ENCODE results near the gene MAN2A1.

MAN2A1 gene

DNA sequence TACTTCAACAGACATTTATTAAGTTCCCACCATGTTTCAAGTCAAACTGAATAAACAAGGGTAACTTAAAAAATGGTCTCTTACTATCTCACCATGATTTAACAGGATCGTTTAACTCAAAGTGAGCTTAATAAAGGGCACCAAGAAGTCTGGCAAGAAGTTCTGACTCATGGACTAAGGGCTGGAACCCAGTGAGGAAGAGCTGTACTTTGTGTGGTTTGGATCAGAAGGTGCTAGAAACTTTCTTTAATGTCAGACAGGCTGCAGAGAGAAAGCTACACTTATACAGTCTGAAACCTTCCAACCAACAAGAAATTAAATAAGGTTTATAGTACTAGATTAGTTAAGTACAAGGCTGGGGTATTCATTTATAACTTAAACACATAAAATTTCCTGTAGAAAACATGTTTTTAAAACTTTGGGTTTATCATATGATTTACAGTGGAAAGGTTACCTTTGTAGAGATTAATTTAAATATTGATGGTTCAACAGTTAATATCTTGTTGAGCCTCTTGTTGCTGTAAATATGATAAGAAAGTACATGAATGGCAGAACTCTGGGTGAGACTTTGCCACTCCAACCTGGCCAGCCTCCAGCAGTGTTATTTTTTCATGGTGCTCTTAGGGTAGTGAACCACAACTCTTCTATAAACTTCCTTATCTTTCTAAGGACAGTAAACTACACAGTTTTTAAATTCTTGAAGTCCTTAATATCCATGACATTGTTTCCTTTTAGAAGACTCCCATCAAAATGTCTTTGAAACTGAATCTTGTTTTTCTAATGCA is 162.8 kb downstream of the MAN2A1 start:
- no peak for DNase-seq (ENCODE audit: low spot score)
- TF ChIP-seq, protein P1, sequence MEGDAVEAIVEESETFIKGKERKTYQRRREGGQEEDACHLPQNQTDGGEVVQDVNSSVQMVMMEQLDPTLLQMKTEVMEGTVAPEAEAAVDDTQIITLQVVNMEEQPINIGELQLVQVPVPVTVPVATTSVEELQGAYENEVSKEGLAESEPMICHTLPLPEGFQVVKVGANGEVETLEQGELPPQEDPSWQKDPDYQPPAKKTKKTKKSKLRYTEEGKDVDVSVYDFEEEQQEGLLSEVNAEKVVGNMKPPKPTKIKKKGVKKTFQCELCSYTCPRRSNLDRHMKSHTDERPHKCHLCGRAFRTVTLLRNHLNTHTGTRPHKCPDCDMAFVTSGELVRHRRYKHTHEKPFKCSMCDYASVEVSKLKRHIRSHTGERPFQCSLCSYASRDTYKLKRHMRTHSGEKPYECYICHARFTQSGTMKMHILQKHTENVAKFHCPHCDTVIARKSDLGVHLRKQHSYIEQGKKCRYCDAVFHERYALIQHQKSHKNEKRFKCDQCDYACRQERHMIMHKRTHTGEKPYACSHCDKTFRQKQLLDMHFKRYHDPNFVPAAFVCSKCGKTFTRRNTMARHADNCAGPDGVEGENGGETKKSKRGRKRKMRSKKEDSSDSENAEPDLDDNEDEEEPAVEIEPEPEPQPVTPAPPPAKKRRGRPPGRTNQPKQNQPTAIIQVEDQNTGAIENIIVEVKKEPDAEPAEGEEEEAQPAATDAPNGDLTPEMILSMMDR (IDR thresholded peaks at IDR 0.05) = no peak
- H3K27ac ChIP-seq = no peak overlapping the region
- H3K4me3 ChIP-seq = no peak overlapping the region

DNA sequence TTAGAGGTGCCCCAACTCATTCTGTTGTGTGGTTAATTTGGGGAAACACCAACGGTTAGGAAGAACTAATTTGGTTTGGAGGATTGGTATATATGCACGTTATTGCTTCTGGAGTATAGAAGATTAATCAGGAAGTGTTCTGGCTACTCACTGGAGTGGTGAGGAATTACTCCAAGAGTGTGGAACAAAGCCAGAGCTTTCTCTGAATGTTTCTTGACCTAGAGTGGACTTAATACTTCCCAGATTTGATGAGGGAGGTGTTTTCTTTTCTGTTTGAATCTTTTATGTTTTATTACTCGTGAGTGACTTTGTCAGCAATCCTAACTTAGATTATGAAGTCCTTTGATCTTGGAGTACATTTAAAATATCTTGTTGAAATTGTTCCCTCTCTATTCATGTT is 163.7 kb downstream of the MAN2A1 start:
- H3K4me3 ChIP-seq = no peak overlapping the region
- TF ChIP-seq, protein P1 (IDR thresholded peaks at IDR 0.05) = no peak
- no peak for DNase-seq (ENCODE audit: low spot score)
- H3K27ac ChIP-seq = no peak overlapping the region

DNA sequence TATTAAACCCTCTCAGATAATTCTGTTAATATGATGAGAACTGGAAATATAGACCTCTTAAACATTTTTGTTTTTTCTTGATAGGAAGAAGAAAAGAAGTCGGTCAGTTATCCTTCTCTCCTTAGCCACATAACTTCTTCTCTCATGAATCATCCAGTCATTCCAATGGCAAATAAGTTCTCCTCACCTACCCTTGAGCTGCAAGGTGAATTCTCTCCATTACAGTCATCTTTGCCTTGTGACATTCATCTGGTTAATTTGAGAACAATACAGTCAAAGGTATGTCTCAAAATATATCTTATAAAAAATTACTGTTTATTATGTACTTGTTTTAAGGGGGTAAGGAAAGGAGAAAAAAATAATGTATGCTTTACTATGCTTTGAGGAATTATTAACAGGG is 165.3 kb downstream of the MAN2A1 start:
- DNase-seq (ENCODE audit: low spot score) = no peak
- no peak overlapping the region for H3K4me3 ChIP-seq
- no peak overlapping the region for H3K27ac ChIP-seq
- TF ChIP-seq, protein P1 (IDR thresholded peaks at IDR 0.05) = no peak

DNA sequence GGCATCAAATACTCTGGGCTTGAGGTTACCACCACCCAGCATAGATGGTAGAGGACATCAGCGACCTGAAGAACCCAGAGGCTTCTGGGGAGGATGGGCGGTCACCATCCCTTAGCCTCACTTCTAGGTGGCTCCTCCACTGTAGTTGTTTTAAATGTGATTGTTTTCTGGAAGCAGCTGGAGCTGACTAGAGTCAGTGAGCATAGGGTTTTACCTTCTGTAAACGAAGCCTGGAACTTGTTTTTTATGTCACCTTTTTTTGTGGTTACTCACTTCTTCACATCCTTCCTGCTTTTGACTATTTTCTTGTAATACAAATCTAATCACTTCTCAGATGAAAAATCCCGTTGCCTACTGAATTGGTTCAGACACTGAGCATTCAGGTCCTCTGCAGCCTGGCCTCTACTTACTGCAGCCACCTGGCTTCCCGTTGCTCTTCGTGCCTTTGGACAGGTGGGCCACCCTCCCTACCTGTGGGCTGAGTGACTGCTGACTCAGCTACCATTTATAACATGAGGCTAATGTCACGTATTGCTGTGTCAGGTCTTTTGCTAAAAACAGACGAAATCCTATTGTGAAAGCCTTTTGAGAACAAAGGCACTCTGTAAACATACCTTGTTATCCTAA is 167.8 kb downstream of the MAN2A1 start:
- H3K27ac ChIP-seq = no peak overlapping the region
- TF ChIP-seq, protein P1 (IDR thresholded peaks at IDR 0.05) = no peak
- no peak for DNase-seq (ENCODE audit: low spot score)
- no peak overlapping the region for H3K4me3 ChIP-seq

DNA sequence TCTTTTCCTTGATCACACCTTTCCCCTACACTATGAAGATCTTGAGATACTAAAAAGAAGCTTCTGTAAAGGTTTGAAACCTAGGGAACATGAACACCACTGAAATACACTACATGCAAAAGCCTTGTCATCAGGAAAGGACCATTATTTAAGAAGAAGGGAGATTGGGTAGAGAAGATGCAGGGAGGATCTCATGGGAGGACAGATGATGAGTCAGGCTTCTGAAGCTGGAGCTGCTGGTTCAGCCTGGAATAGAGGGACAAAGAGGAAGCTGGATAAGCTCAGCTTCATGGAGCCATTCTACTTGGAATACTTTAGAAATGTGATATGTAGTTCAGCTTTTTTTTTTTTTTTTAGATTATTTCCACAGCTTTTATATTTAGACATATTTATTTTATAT is 169.8 kb downstream of the MAN2A1 start:
- TF ChIP-seq, protein P1 (IDR thresholded peaks at IDR 0.05) = no peak
- no peak overlapping the region for H3K27ac ChIP-seq
- no peak for DNase-seq (ENCODE audit: low spot score)
- no peak overlapping the region for H3K4me3 ChIP-seq

DNA sequence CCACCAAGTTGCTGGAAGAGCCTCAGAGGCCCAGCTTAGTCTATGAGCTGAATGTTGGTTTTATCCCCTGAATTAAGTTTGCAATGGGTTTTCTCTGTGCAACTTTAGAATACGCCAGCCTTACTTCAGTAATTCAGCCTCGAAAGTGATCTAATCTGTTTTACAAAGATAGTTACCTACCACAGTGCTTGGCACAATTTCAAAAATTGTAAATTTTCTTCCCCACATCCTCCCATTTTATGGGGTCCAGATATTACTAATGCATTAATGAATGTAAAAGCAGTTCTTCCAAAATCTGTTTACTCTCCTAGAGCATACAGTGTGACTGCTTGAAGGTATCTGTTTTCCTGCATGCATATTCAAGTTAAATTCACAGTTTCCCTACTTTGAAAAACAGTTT is 172.6 kb downstream of the MAN2A1 start:
- Histone ChIP-seq H3K27ac (no peak overlapping the region), H3K4me3 (no peak overlapping the region)
- TF ChIP-seq, protein P1 (IDR thresholded peaks at IDR 0.05) = no peak
- no peak for DNase-seq (ENCODE audit: low spot score)

DNA sequence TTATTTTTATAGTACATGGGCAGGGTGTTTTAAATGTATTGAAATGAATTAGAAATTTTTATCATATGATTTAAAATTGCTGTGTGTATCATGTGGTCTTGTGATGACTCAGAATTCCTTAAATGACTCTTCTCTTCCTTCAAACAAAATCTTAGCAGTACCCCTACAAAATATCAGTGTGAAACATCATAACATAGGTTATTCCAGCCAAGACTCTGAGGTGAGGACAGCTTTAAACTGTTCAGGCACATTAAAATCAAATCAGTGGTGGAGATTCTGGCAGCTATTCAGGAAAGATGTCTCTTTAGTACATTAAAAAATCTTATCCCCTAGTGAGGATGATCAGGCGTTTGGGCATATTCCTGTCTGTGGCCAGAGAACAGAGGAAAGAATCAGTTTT is 174.0 kb downstream of the MAN2A1 start:
- Histone ChIP-seq H3K27ac (no peak overlapping the region), H3K4me3 (no peak overlapping the region)
- DNase-seq (ENCODE audit: low spot score) = no peak
- TF ChIP-seq, protein P1 (IDR thresholded peaks at IDR 0.05) = no peak
